Measurements from ENCODE around the gene PSD2.

PSD2 gene

GRCh38 chr5:139851558-139851957, 56.0 kb downstream of the PSD2 start:
- TF ChIP-seq CTCF (IDR thresholded peaks at IDR 0.05; ENCODE audit: extremely low read depth, insufficient read depth, missing control alignments), result no peak
- no peak for DNase-seq (ENCODE audit: low spot score)
- in situ Hi-C loops (cut with MboI; ENCODE audit: low pct_unique_long_range_greater_than_20kb, low sequenced_read_pairs, unreplicated experiment), result loop anchor here (10.0 kb wide), 1 partner anchor 67 kb away; no protein-coding TSS in a partner anchor

DNA sequence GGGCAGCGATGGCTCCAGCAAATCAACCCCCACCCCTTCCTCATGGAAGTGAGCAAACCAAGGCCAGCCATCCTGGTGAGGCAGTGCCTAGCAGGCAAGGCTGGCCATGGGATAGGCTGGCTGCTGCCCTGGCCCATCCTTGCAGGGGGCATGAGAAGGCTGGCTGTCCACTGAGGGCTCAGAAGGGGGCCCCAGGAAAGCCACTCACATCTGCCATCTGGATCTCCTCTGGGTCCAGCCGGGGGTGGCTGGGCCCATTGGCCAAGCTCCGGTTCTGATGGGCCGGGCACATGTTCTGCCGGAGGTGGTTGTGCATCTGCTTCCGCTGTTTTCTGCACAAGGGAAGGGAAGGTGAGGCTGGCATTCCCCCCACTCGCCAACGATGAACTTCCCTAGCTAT, 57.1 kb downstream of the PSD2 start:
- in situ Hi-C loops (cut with MboI; ENCODE audit: low pct_unique_long_range_greater_than_20kb, low sequenced_read_pairs, unreplicated experiment), result loop anchor here (10.0 kb wide), 1 partner anchor 68 kb away; no protein-coding TSS in a partner anchor
- DNase-seq (ENCODE audit: low spot score), result no peak
- no peak for TF ChIP-seq CTCF (IDR thresholded peaks at IDR 0.05; ENCODE audit: extremely low read depth, insufficient read depth, missing control alignments)

GRCh38 chr5:139854029-139854605, 58.5 kb downstream of the PSD2 start:
- DNase-seq (ENCODE audit: low spot score), result no peak
- no peak for TF ChIP-seq CTCF (IDR thresholded peaks at IDR 0.05; ENCODE audit: extremely low read depth, insufficient read depth, missing control alignments)
- in situ Hi-C loops (cut with MboI; ENCODE audit: low pct_unique_long_range_greater_than_20kb, low sequenced_read_pairs, unreplicated experiment), result loop anchor here (10.0 kb wide), 1 partner anchor 69 kb away; no protein-coding TSS in a partner anchor

- DNase-seq (ENCODE audit: low spot score), result no peak
- in situ Hi-C loops (cut with MboI; ENCODE audit: low pct_unique_long_range_greater_than_20kb, low sequenced_read_pairs, unreplicated experiment), result loop anchor here (10.0 kb wide), 1 partner anchor 70 kb away; no protein-coding TSS in a partner anchor
- TF ChIP-seq CTCF (IDR thresholded peaks at IDR 0.05; ENCODE audit: extremely low read depth, insufficient read depth, missing control alignments), result no peak
Measured at GRCh38 chr5:139854953-139855352, 59.3 kb downstream of the PSD2 start.

DNA sequence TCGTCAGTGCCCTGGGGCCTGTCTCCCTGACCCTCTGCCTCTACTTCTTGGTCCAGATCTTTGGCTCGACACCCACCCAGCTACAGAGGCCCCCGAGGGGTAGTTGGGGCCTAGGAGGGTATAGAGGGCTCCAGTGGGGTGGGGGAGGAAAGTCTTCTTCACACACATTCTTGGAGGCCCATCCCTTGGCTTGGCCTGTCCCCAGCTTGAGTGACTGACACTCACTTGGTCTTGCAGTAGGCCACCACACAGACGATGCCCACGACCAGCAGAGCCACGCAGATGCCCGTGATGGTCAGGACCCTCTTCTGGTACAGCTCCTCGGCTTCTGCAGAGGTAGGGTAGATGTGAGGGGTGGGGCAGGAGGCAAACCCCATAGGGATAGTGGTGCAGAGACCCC, 59.8 kb downstream of the PSD2 start:
- TF ChIP-seq CTCF (IDR thresholded peaks at IDR 0.05; ENCODE audit: extremely low read depth, insufficient read depth, missing control alignments), result no peak
- DNase-seq (ENCODE audit: low spot score), result no peak
- in situ Hi-C loops (cut with MboI; ENCODE audit: low pct_unique_long_range_greater_than_20kb, low sequenced_read_pairs, unreplicated experiment), result loop anchor here (10.0 kb wide), 1 partner anchor 71 kb away; no protein-coding TSS in a partner anchor

DNA sequence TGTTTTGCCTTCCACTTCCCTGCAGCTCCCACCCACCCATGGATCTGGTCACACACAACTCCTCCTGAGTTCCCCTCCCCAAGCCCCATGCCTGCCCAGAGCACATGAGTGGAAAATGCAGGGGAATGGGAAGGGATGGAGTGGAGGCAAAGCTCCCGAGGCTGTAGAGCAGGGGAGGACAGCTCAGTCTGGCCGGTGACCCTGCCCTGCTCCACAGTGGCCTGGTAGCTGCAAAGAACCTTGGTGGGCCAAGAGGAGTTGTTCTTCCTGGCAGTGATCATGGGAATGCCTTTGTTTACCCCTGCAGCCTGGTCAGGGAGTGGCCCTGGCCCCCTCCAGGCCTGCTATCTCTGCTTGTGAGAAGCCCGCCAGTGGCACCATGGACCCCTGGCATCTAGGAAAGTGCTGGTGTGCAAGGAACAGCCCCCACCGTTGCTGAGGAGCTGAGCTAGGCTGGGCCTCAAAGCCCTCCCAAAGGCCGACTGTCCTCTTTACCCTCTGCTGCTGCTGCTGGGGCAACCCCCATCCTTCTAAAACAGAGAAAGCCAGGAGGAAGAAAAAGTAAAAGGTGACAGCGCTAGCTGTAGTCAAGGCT, 60.4 kb downstream of the PSD2 start:
- in situ Hi-C loops (cut with MboI; ENCODE audit: low pct_unique_long_range_greater_than_20kb, low sequenced_read_pairs, unreplicated experiment), result loop anchor here (10.0 kb wide), 1 partner anchor 71 kb away; no protein-coding TSS in a partner anchor
- no peak for TF ChIP-seq CTCF (IDR thresholded peaks at IDR 0.05; ENCODE audit: extremely low read depth, insufficient read depth, missing control alignments)
- no peak for DNase-seq (ENCODE audit: low spot score)
